Measurements from ENCODE around the gene KRT9. TPM values are rescaled to one million over a fixed set of nuclear protein-coding genes. Genes with fewer than 3 reads are reported as not detected.

KRT9 gene
- total RNA-seq, 1 experiment from 2014 or later, result 0.15 TPM

DNA sequence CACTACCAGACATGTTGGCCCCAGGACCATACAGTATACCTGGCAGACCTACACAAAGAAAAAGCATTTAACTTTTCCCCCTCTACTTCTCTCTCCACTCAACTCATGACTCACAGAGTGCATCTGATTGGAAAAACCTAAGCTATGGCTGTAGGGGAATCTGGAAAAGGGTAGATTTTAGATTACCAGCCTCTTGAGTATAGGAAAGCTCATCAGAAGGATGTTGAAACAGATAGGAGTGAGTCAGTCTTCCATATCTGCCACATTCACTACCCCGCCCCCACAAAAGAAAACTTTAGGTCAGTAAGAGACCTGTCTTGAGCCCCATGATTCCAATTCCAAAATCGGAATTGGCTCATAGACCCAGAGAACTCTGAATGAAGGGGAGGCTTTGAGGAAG, 12.3 kb downstream of the KRT9 start:
- peaks cover 0 to 13% of the 10 kb centered on the region in 2 experiments; a peak in 2 of 4 replicates for H3K4me1 ChIP-seq (ENCODE audit: control insufficient read depth in 1 of 2, insufficient read depth in 2 of 2, low read length in 2 of 2)
- TF ChIP-seq TCF7L2 (IDR thresholded peaks at IDR 0.05; ENCODE audit: borderline replicate concordance, extremely low read depth, insufficient read depth, insufficient read length), result no peak
- peak; percentile 31; the same call in 1 of the 2 replicates for TF ChIP-seq EGR1 (IDR thresholded peaks at IDR 0.05; ENCODE audit: low read depth)
- DNase-seq (ENCODE audit: low read depth, low spot score) (no peak), ATAC-seq (no peak)
- H3K9me2 ChIP-seq (ENCODE audit: insufficient read depth), result no peaks in the 10 kb centered on the region
- no peak overlapping the region for H3K4me2 ChIP-seq (ENCODE audit: low read length)
- RAD21 ChIA-PET (ENCODE audit: low non-redundant PET in 1 of 2, low total read pairs in 2 of 2, uncharacterized antibody in 2 of 2, unreplicated experiment in 2 of 2), result interaction anchor here in 1 of 2 experiments (1.2 kb wide), 1 partner anchor 12 kb away, joined by 3 read pairs; no protein-coding TSS in a partner anchor
- H3K27ac ChIP-seq (ENCODE audit: low read depth, low read length), result no peak overlapping the region
- intact Hi-C loops (cut with micrococcal nuclease), result no loop called here
- no peaks in the 10 kb centered on the region for H3K79me2 ChIP-seq (ENCODE audit: insufficient read depth, low read length)
- H2AFZ ChIP-seq (ENCODE audit: low read depth, low read length, poor library complexity, severe bottlenecking), result no peak overlapping the region
- H3K27me3 ChIP-seq (ENCODE audit: insufficient read depth, low read length), result no peaks in the 10 kb centered on the region
- H3K4me3 ChIP-seq (replicated peaks in 1 of 2; ENCODE audit: low read depth in 1 of 2, low read length in 2 of 2), result no peak overlapping the region
- no peaks in the 10 kb centered on the region for H3K36me3 ChIP-seq (ENCODE audit: control insufficient read depth in 1 of 2, insufficient read depth in 2 of 2, low read length in 2 of 2)
- no peaks in the 10 kb centered on the region for H4K20me1 ChIP-seq (ENCODE audit: insufficient read depth)
- no peak overlapping the region for H3K9ac ChIP-seq (ENCODE audit: low read length)
- no peaks in the 10 kb centered on the region for H3K9me3 ChIP-seq (ENCODE audit: control insufficient read depth in 1 of 2, insufficient read depth in 1 of 2, low read depth in 1 of 2, low read length in 2 of 2)
- BruUV-seq (replicated peaks), result no TSS peak
- CTCF ChIA-PET, result interaction anchor here (0.7 to 4.8 kb wide), 3 partner anchors 11 to 181 kb away, joined by 3 to 51 read pairs (median 5); no protein-coding TSS in a partner anchor
- POLR2A ChIA-PET, result interaction anchor here (1.1 kb wide), 1 partner anchor 130 kb away, joined by 3 read pairs; no protein-coding TSS in a partner anchor

DNA sequence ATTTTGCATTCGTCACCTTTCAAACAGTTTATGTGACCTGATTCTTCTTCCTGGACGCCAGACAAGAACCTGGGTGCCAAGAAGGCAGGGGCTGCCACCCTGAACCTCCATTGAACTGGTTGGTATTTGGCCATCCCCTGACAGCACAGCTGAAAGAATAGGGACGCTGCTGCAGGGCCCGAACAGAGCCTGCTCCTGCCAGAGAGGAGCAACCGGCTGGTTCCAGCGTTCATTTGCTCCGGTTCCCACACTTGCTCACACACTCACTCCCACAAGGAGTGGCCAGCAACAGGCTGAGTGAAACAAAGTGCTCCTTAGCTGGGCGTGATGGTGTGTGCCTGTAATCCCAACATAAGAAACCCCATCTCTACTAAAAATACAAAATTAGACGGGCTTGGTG, 14.9 kb downstream of the KRT9 start:
- TF ChIP-seq FOSL1 (IDR thresholded peaks at IDR 0.05; ENCODE audit: low read depth) (no peak), TCF7L2 (IDR thresholded peaks at IDR 0.05; ENCODE audit: borderline replicate concordance, extremely low read depth, insufficient read depth, insufficient read length) (no peak), YY1 (IDR thresholded peaks at IDR 0.05; ENCODE audit: extremely low read depth, insufficient replicate concordance, low read depth, low read length) (no peak), POLR2A (IDR thresholded peaks at IDR 0.05; ENCODE audit: borderline replicate concordance, extremely low read depth, insufficient read depth, insufficient read length) (no peak), CBX3 (IDR thresholded peaks at IDR 0.05; ENCODE audit: low read depth) (no peak), ZNF274 (IDR thresholded peaks at IDR 0.05; ENCODE audit: low read depth, low read length) (no peak), SIN3A (IDR thresholded peaks at IDR 0.05; ENCODE audit: low read depth) (no peak), CEBPB (IDR thresholded peaks at IDR 0.05; ENCODE audit: low read depth) (no peak), POLR2AphosphoS5 (IDR thresholded peaks at IDR 0.05; ENCODE audit: low read depth, low read length) (no peak), ZFX (IDR thresholded peaks at IDR 0.05) (no peak), ELF1 (IDR thresholded peaks at IDR 0.05; ENCODE audit: borderline replicate concordance, low read depth) (no peak), SP1 (IDR thresholded peaks at IDR 0.05; ENCODE audit: low read depth) (no peak)
- TF ChIP-seq, protein P1, sequence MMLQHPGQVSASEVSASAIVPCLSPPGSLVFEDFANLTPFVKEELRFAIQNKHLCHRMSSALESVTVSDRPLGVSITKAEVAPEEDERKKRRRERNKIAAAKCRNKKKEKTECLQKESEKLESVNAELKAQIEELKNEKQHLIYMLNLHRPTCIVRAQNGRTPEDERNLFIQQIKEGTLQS (IDR thresholded peaks at IDR 0.05), result no peak
- TF ChIP-seq, protein P2, sequence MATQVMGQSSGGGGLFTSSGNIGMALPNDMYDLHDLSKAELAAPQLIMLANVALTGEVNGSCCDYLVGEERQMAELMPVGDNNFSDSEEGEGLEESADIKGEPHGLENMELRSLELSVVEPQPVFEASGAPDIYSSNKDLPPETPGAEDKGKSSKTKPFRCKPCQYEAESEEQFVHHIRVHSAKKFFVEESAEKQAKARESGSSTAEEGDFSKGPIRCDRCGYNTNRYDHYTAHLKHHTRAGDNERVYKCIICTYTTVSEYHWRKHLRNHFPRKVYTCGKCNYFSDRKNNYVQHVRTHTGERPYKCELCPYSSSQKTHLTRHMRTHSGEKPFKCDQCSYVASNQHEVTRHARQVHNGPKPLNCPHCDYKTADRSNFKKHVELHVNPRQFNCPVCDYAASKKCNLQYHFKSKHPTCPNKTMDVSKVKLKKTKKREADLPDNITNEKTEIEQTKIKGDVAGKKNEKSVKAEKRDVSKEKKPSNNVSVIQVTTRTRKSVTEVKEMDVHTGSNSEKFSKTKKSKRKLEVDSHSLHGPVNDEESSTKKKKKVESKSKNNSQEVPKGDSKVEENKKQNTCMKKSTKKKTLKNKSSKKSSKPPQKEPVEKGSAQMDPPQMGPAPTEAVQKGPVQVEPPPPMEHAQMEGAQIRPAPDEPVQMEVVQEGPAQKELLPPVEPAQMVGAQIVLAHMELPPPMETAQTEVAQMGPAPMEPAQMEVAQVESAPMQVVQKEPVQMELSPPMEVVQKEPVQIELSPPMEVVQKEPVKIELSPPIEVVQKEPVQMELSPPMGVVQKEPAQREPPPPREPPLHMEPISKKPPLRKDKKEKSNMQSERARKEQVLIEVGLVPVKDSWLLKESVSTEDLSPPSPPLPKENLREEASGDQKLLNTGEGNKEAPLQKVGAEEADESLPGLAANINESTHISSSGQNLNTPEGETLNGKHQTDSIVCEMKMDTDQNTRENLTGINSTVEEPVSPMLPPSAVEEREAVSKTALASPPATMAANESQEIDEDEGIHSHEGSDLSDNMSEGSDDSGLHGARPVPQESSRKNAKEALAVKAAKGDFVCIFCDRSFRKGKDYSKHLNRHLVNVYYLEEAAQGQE (IDR thresholded peaks at IDR 0.05; ENCODE audit: low read depth), result no peak
- H3K4me3 ChIP-seq (replicated peaks in 1 of 2; ENCODE audit: low read depth in 1 of 2, low read length in 2 of 2), result no peak overlapping the region
- CTCF ChIA-PET, result interaction anchor here (1.8 to 4.8 kb wide), 2 partner anchors 8 to 92 kb away, joined by 8 to 51 read pairs; no protein-coding TSS in a partner anchor
- RAD21 ChIA-PET (ENCODE audit: low non-redundant PET in 1 of 2, low total read pairs in 2 of 2, uncharacterized antibody in 2 of 2, unreplicated experiment in 2 of 2), result no interaction called here
- no TSS peak for BruUV-seq (replicated peaks)
- no peak for ATAC-seq
- H3K4me2 ChIP-seq (ENCODE audit: low read length), result no peak overlapping the region
- intact Hi-C loops (cut with micrococcal nuclease), result no loop called here
- H3K27ac ChIP-seq (ENCODE audit: low read depth, low read length), result no peak overlapping the region
- H3K79me2 ChIP-seq (ENCODE audit: insufficient read depth, low read length), result no peaks in the 10 kb centered on the region
- no peaks in the 10 kb centered on the region for H3K36me3 ChIP-seq (ENCODE audit: control insufficient read depth in 1 of 2, insufficient read depth in 2 of 2, low read length in 2 of 2)
- no peaks in the 10 kb centered on the region for H3K9me2 ChIP-seq (ENCODE audit: insufficient read depth)
- no peak overlapping the region for H3K9ac ChIP-seq (ENCODE audit: low read length)
- POLR2A ChIA-PET, result no interaction called here
- DNase-seq (ENCODE audit: low read depth, low spot score), result no peak
- no peaks in the 10 kb centered on the region for H4K20me1 ChIP-seq (ENCODE audit: insufficient read depth)
- H3K4me1 ChIP-seq (ENCODE audit: control insufficient read depth in 1 of 2, insufficient read depth in 2 of 2, low read length in 2 of 2), result peaks cover 0 to 21% of the 10 kb centered on the region in 2 experiments; a peak in 2 of 4 replicates
- no peak overlapping the region for H2AFZ ChIP-seq (ENCODE audit: low read depth, low read length, poor library complexity, severe bottlenecking)
- H3K27me3 ChIP-seq (ENCODE audit: insufficient read depth, low read length), result no peaks in the 10 kb centered on the region
- no peaks in the 10 kb centered on the region for H3K9me3 ChIP-seq (ENCODE audit: control insufficient read depth in 1 of 2, insufficient read depth in 1 of 2, low read depth in 1 of 2, low read length in 2 of 2)
